ENCODE results near the gene PAX7. TPM values are rescaled to one million over a fixed set of nuclear protein-coding genes. Genes with fewer than 3 reads are reported as not detected.

PAX7 gene
- total and polyA plus RNA-seq, 2 donors (not counting 3 experiments of a cell fraction or from before 2014, with no cell fraction given): not detected

DNA sequence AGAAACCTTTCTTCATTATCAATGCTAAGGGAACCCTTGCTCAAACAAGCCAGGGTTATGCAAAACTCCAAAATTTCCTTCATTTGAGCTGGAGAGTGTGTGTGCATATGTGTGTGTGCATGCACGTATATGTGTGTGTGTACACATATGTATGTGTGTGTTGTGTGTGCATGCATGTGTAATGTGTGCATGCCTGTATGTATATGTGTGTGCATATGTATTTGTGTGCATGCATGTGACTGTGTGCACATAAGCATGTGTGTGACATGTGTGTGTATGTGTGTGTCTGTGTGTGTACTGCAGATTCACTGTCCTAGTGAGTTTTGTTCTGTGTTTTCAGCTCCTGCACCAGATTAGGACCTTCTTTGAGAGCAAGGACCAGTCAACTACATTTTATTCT is 28.2 kb downstream of the PAX7 start:
- Histone ChIP-seq H3K79me2 (ENCODE audit: control insufficient read depth, insufficient read depth, low read length) (no peaks in the 10 kb centered on the region), H3K9me3 (replicated peaks; ENCODE audit: control insufficient read depth, insufficient read depth, low read length) (no peaks in the 10 kb centered on the region), H3K27me3 (ENCODE audit: control insufficient read depth in 2 of 2, insufficient read depth in 2 of 2, low read length in 2 of 2) (peaks cover 0 to 8% of the 10 kb centered on the region in 2 experiments), H3K27ac (ENCODE audit: insufficient read depth, low read depth, low read length) (no peak overlapping the region), H3K4me3 (replicated peaks in 1 of 3; ENCODE audit: insufficient read depth in 1 of 3, low read depth in 1 of 3, low read length in 3 of 3) (no peak overlapping the region), H2AFZ (ENCODE audit: low read depth, low read length) (no peak overlapping the region), H3K9me1 (replicated peaks; ENCODE audit: control insufficient read depth, extremely low read depth, insufficient read depth, low read length) (no peaks in the 10 kb centered on the region), H3K4me2 (ENCODE audit: insufficient read depth, low read length) (no peak overlapping the region), H3K36me3 (ENCODE audit: control insufficient read depth in 2 of 2, extremely low read depth in 1 of 2, insufficient read depth in 2 of 2, low read length in 2 of 2) (no peaks in the 10 kb centered on the region), H3K9ac (replicated peaks; ENCODE audit: extremely low read depth, insufficient read depth, low read length) (no peak overlapping the region), H3K4me1 (ENCODE audit: control insufficient read depth, extremely low read depth, insufficient read depth, low read length) (no peaks in the 10 kb centered on the region), H4K20me1 (replicated peaks; ENCODE audit: control insufficient read depth, extremely low read depth, insufficient read depth, low read length) (no peaks in the 10 kb centered on the region)
- no TSS peak for BruUV-seq (replicated peaks)
- POLR2A ChIA-PET: no interaction called here
- FAIRE-seq: no peak
- no peak for TF ChIP-seq POLR2A (IDR thresholded peaks at IDR 0.05; ENCODE audit: low read depth, low read length)
- no peak for TF ChIP-seq EZH2 (IDR thresholded peaks at IDR 0.05; ENCODE audit: borderline replicate concordance, low read depth, low read length, severe bottlenecking)
- TF ChIP-seq MAX (IDR thresholded peaks at IDR 0.05; ENCODE audit: insufficient read depth, insufficient read length): peak; percentile 37
- no peak for DNase-seq (ENCODE audit: low read depth, low spot score)
- intact Hi-C loops (cut with micrococcal nuclease) (no loop called here), dilution Hi-C loops (cut with MboI; ENCODE audit: extremely low pct_ligation_motif_present, low sequenced_read_pairs) (no loop called here)
- CTCF ChIA-PET: no interaction called here

DNA sequence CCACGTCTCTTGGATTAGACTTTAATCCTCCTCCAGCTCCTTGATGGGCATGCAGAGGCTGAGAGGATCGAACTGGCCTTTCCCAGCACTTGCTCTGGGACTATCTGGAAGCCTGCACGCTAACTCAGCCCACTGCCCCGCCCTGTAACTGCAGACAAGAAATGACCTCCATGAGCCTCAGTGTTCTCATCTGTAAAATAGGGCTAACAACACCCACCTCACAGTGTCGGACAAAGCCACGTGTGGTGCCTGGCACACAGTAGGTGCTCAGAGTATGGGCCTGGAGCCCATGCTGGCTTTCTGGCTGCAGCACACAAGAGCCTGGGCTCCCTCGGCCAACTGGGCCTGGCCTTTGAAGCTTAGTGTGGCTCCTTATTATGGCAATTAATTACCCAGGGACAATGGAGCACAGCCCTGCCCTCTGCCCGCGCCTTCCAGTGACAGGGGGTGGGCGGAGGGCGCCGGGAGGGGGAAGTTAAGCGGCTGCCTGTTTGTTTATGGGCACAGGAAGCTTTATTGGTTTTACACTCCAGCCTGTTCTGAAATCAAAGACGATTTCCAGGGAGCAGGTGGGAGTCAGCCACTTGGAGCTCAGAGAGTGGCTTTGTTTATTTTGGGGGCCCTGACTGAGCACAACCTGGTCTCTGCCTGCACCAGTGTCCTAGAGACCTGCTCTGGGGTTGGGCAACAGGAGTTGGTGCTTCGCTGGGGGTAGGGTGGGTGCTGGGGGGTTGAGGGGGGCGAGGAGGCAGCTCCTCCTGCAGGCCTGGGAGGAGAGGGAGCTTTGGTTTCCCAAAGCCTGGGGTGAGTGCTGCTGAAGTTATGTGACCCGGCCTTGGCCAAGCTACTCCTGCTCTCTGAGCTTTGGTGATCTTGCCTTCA is 31.0 kb downstream of the PAX7 start:
- Histone ChIP-seq H3K9ac (replicated peaks; ENCODE audit: extremely low read depth, insufficient read depth, low read length) (no peak overlapping the region), H3K4me2 (ENCODE audit: insufficient read depth, low read length) (no peak overlapping the region), H3K36me3 (ENCODE audit: control insufficient read depth in 2 of 2, extremely low read depth in 1 of 2, insufficient read depth in 2 of 2, low read length in 2 of 2) (no peaks in the 10 kb centered on the region), H3K4me3 (replicated peaks in 1 of 3; ENCODE audit: insufficient read depth in 1 of 3, low read depth in 1 of 3, low read length in 3 of 3) (no peak overlapping the region), H3K27ac (ENCODE audit: insufficient read depth, low read depth, low read length) (no peak overlapping the region), H2AFZ (ENCODE audit: low read depth, low read length) (no peak overlapping the region), H3K79me2 (ENCODE audit: control insufficient read depth, insufficient read depth, low read length) (no peaks in the 10 kb centered on the region), H3K9me1 (replicated peaks; ENCODE audit: control insufficient read depth, extremely low read depth, insufficient read depth, low read length) (no peaks in the 10 kb centered on the region), H3K4me1 (ENCODE audit: control insufficient read depth, extremely low read depth, insufficient read depth, low read length) (no peaks in the 10 kb centered on the region), H4K20me1 (replicated peaks; ENCODE audit: control insufficient read depth, extremely low read depth, insufficient read depth, low read length) (no peaks in the 10 kb centered on the region), H3K27me3 (ENCODE audit: control insufficient read depth in 2 of 2, insufficient read depth in 2 of 2, low read length in 2 of 2) (peaks cover 0 to 2% of the 10 kb centered on the region in 2 experiments), H3K9me3 (replicated peaks; ENCODE audit: control insufficient read depth, insufficient read depth, low read length) (no peaks in the 10 kb centered on the region)
- DNase-seq (ENCODE audit: low read depth, low spot score): no peak
- ChIA-PET POLR2A (no interaction called here), CTCF (interaction anchor here (0.6 to 1.5 kb wide), 3 partner anchors 11 to 81 kb away, joined by 3 to 4 read pairs (median 3); no protein-coding TSS in a partner anchor)
- intact Hi-C loops (cut with micrococcal nuclease): no loop called here
- dilution Hi-C loops (cut with MboI; ENCODE audit: extremely low pct_ligation_motif_present, low sequenced_read_pairs): no loop called here
- FAIRE-seq: no peak
- TF ChIP-seq JUN (IDR thresholded peaks at IDR 0.05; ENCODE audit: borderline replicate concordance, insufficient read depth, insufficient read length, low read depth): no peak
- TF ChIP-seq POLR2A (IDR thresholded peaks at IDR 0.05; ENCODE audit: low read depth, low read length): no peak
- TF ChIP-seq FOS (IDR thresholded peaks at IDR 0.05; ENCODE audit: borderline replicate concordance, insufficient read depth, low read length): no peak
- no peak for TF ChIP-seq EZH2 (IDR thresholded peaks at IDR 0.05; ENCODE audit: borderline replicate concordance, low read depth, low read length, severe bottlenecking)
- no peak for TF ChIP-seq GATA2 (IDR thresholded peaks at IDR 0.05; ENCODE audit: insufficient read depth, insufficient read length, low read depth, low read length)
- TF ChIP-seq MYC (IDR thresholded peaks at IDR 0.05; ENCODE audit: low read depth, low read length): no peak
- no peak for TF ChIP-seq CTCF (IDR thresholded peaks at IDR 0.05; ENCODE audit: extremely low read depth in 1 of 2, insufficient read depth in 1 of 2, low read depth in 1 of 2, low read length in 2 of 2)
- no peak for TF ChIP-seq POLR2AphosphoS5 (IDR thresholded peaks at IDR 0.05; ENCODE audit: insufficient read depth, low read depth, low read length)
- no peak for TF ChIP-seq MAX (IDR thresholded peaks at IDR 0.05; ENCODE audit: insufficient read depth, insufficient read length)
- no TSS peak for BruUV-seq (replicated peaks)
